BE2C (cell line): ENCODE data around the gene ZNF618.

Experiments used
- DNase-seq: peaks from one replicate; pipeline ENCODE4 v3.0.0-alpha.2; 2020
- H3K27me3 ChIP-seq: fragments of 250-450 bp; sonication (Bioruptor Pico); 2 replicates; pipeline ENCODE4 v1.5.1; 2020; ENCODE audit warnings: mild to moderate bottlenecking
- H3K36me3 ChIP-seq: fragments of 250-450 bp; sonication (Bioruptor Pico); 2 replicates; pipeline ENCODE4 v1.5.1; 2020; ENCODE audit warnings: mild to moderate bottlenecking
- H3K4me1 ChIP-seq: fragments of 250-450 bp; sonication (Bioruptor Pico); 2 replicates; pipeline ENCODE4 v1.5.1; 2020
- H3K4me3 ChIP-seq: 2 replicates; pipeline ENCODE4 v1.5.1; 2011; ENCODE audit warnings: low read depth, low read length
- H3K9me3 ChIP-seq: fragments of 250-450 bp; sonication (Bioruptor Pico); 2 replicates; pipeline ENCODE4 v1.5.1; 2020
- CTCF ChIP-seq: IDR thresholded peaks from 2 replicates; pipeline ENCODE4 v1.5.1; 2012; ENCODE audit warnings: mild to moderate bottlenecking, low read depth, low read length

Gene ZNF618

GRCh38 chr9:114098021-114098935 is 222.2 kb downstream of the ZNF618 start:
- Histone ChIP-seq H3K27me3 (peaks cover 16% of the 10 kb centered on the region; the same call in 1 of the 2 replicates), H3K4me1 (no peaks in the 10 kb centered on the region), H3K4me3 (peak overlapping the region; percentile 29; the same call in 1 of the 2 replicates), H3K36me3 (no peaks in the 10 kb centered on the region), H3K9me3 (0 out of 2 replicates have a peak, but pooled peaks cover 2% of the 10 kb centered on the region)
- no peak for TF ChIP-seq CTCF
- DNase-seq, result peak; percentile 80

- 0 out of 2 replicates have a peak, but pooled peaks cover 2% of the 10 kb centered on the region for H3K9me3 ChIP-seq
- H3K36me3 ChIP-seq, result no peaks in the 10 kb centered on the region
- peak within 1 kb of the TSS; percentile 29; the same call in 1 of the 2 replicates for H3K4me3 ChIP-seq
- TF ChIP-seq CTCF, result no peak
- no peak for DNase-seq
- peaks cover 19% of the 10 kb centered on the region for H3K27me3 ChIP-seq
- no peaks in the 10 kb centered on the region for H3K4me1 ChIP-seq
Measured at GRCh38 chr9:114098936-114099668, 223.0 kb downstream of the ZNF618 start, which contains the start of gene KIF12. KIF12 (minus strand) TSS chr9:114099292; CDS start chr9:114099276, 16 bp downstream.

- H3K27me3 ChIP-seq, result peaks cover 26% of the 10 kb centered on the region
- H3K9me3 ChIP-seq, result 0 out of 2 replicates have a peak, but pooled peaks cover 2% of the 10 kb centered on the region
- no peaks in the 10 kb centered on the region for H3K36me3 ChIP-seq
- TF ChIP-seq CTCF, result no peak
- no peaks in the 10 kb centered on the region for H3K4me1 ChIP-seq
- no peak overlapping the region for H3K4me3 ChIP-seq
- DNase-seq, result no peak
Measured at GRCh38 chr9:114099669-114100270, 223.7 kb downstream of the ZNF618 start.

GRCh38 chr9:114100536-114100935 is 224.4 kb downstream of the ZNF618 start:
- DNase-seq, result no peak
- Histone ChIP-seq H3K36me3 (no peaks in the 10 kb centered on the region), H3K4me3 (no peak overlapping the region), H3K4me1 (no peaks in the 10 kb centered on the region), H3K27me3 (peaks cover 33% of the 10 kb centered on the region), H3K9me3 (0 out of 2 replicates have a peak, but pooled peaks cover 2% of the 10 kb centered on the region)
- no peak for TF ChIP-seq CTCF

- no peaks in the 10 kb centered on the region for H3K4me1 ChIP-seq
Measured at GRCh38 chr9:114102484-114102883, 226.4 kb downstream of the ZNF618 start.

More at GRCh38 chr9:114102484-114102883, 226.4 kb downstream of the ZNF618 start:
- Histone ChIP-seq H3K4me3 (no peak overlapping the region), H3K9me3 (0 out of 2 replicates have a peak, but pooled peaks cover 2% of the 10 kb centered on the region), H3K36me3 (no peaks in the 10 kb centered on the region), H3K27me3 (peaks cover 40% of the 10 kb centered on the region)
- no peak for DNase-seq
- no peak for TF ChIP-seq CTCF
